H9 (cell line): ENCODE measurements around the gene RERE. TPM values are rescaled to one million over a fixed set of nuclear protein-coding genes. Genes with fewer than 3 reads are reported as not detected.

Experiments used
- DNase-seq: peaks from one replicate; pipeline ENCODE4 v3.0.0-alpha.2; 2017
- H2AFZ ChIP-seq: one replicate; pipeline ENCODE4 v1.6.1; 2013; ENCODE audit warnings: mild to moderate bottlenecking, low read length, control low read depth, moderate library complexity
- H2AK5ac ChIP-seq: 2 replicates; pipeline ENCODE4 v1.6.1; 2013; ENCODE audit warnings: low read length, control low read depth, mixed read lengths; ENCODE audit not compliant: insufficient read length
- H2BK120ac ChIP-seq: one replicate; pipeline ENCODE4 v1.6.1; 2013; ENCODE audit warnings: low read depth, mild to moderate bottlenecking, low read length, control low read depth, inconsistent platforms; ENCODE audit not compliant: poor library complexity, severe bottlenecking
- H2BK12ac ChIP-seq: 2 replicates; pipeline ENCODE4 v1.6.1; 2013; ENCODE audit warnings: low read length, control low read depth, mixed read lengths, low read depth; ENCODE audit not compliant: insufficient read length
- H2BK15ac ChIP-seq: 2 replicates; pipeline ENCODE4 v1.6.1; 2013; ENCODE audit warnings: low read depth, low read length, control low read depth
- H2BK20ac ChIP-seq: one replicate; pipeline ENCODE4 v1.6.1; 2013; ENCODE audit warnings: low read depth, mild to moderate bottlenecking, low read length, control low read depth, inconsistent platforms; ENCODE audit not compliant: poor library complexity, severe bottlenecking
- H2BK5ac ChIP-seq: 2 replicates; pipeline ENCODE4 v1.6.1; 2013; ENCODE audit warnings: low read length, control low read depth, mixed read lengths; ENCODE audit not compliant: insufficient read length
- H3K14ac ChIP-seq: 2 replicates; pipeline ENCODE4 v1.6.1; 2013; ENCODE audit warnings: low read length, control low read depth; ENCODE audit not compliant: insufficient read depth
- H3K18ac ChIP-seq: 2 replicates; pipeline ENCODE4 v1.6.1; 2013; ENCODE audit warnings: low read depth, mild to moderate bottlenecking, mixed read lengths, low read length, control low read depth; ENCODE audit not compliant: insufficient read length
- H3K23ac ChIP-seq: 2 replicates; pipeline ENCODE4 v1.6.1; 2013; ENCODE audit warnings: low read length, control low read depth, mixed read lengths, low read depth; ENCODE audit not compliant: insufficient read length
- H3K23me2 ChIP-seq: 2 replicates; pipeline ENCODE4 v1.6.1; 2013; ENCODE audit warnings: low read depth, mild to moderate bottlenecking, mixed read lengths, low read length, control low read depth; ENCODE audit not compliant: insufficient read length, poor library complexity, severe bottlenecking
- H3K27ac ChIP-seq: 2 replicates; pipeline ENCODE4 v1.5.1; 2013; ENCODE audit warnings: low read length, control low read depth, mixed read lengths, low read depth; ENCODE audit not compliant: insufficient read length
- H3K27me3 ChIP-seq: 2 replicates; pipeline ENCODE4 v1.6.1; 2013; ENCODE audit warnings: low read length, control low read depth, inconsistent platforms; ENCODE audit not compliant: insufficient read depth
- H3K4ac ChIP-seq: 2 replicates; pipeline ENCODE4 v1.6.1; 2013; ENCODE audit warnings: low read depth, mild to moderate bottlenecking, control low read depth, inconsistent platforms, low read length, moderate library complexity
- H3K4me1 ChIP-seq: 2 replicates; pipeline ENCODE4 v1.6.1; 2013; ENCODE audit warnings: low read length, control low read depth, inconsistent platforms; ENCODE audit not compliant: insufficient read depth
- H3K4me2 ChIP-seq: 2 replicates; pipeline ENCODE4 v1.6.1; 2013; ENCODE audit warnings: low read length, control low read depth, mixed read lengths; ENCODE audit not compliant: insufficient read length, insufficient read depth
- H3K56ac ChIP-seq: 2 replicates; pipeline ENCODE4 v1.6.1; 2013; ENCODE audit warnings: low read depth, mild to moderate bottlenecking, mixed read lengths, low read length, control low read depth; ENCODE audit not compliant: insufficient read length
- H3K79me1 ChIP-seq: 2 replicates; pipeline ENCODE4 v1.6.1; 2013; ENCODE audit warnings: low read depth, mild to moderate bottlenecking, moderate library complexity, low read length, control low read depth, inconsistent platforms; ENCODE audit not compliant: insufficient read depth, poor library complexity, severe bottlenecking
- H3K79me2 ChIP-seq: 2 replicates; pipeline ENCODE4 v1.6.1; 2013; ENCODE audit warnings: low read length, control low read depth, inconsistent platforms; ENCODE audit not compliant: insufficient read depth
- H3K9ac ChIP-seq: 2 replicates; pipeline ENCODE4 v1.6.1; 2013; ENCODE audit warnings: low read length, control low read depth, mixed read lengths; ENCODE audit not compliant: insufficient read length; ENCODE audit errors: extremely low read depth
- H3K9me3 ChIP-seq: one replicate; pipeline ENCODE4 v1.6.1; 2013; ENCODE audit warnings: low read depth, low read length, inconsistent platforms; ENCODE audit not compliant: control insufficient read depth
- H3T11ph ChIP-seq: one replicate; pipeline ENCODE4 v1.6.1; 2013; ENCODE audit warnings: mild to moderate bottlenecking, low read length, control low read depth, inconsistent platforms
- H4K20me1 ChIP-seq: one replicate; pipeline ENCODE4 v1.6.1; 2013; ENCODE audit not compliant: control insufficient read depth, insufficient read length, insufficient read depth
- H4K5ac ChIP-seq: 2 replicates; pipeline ENCODE4 v1.6.1; 2013; ENCODE audit warnings: low read depth, mild to moderate bottlenecking, mixed read lengths, low read length, control low read depth; ENCODE audit not compliant: insufficient read length
- H4K8ac ChIP-seq: replicated peaks from 2 replicates; pipeline ENCODE4 v1.6.1; 2013; ENCODE audit warnings: low read length, control low read depth, mixed read lengths, low read depth; ENCODE audit not compliant: insufficient read length
- H4K91ac ChIP-seq: 2 replicates; pipeline ENCODE4 v1.6.1; 2013; ENCODE audit warnings: low read depth, mild to moderate bottlenecking, moderate library complexity, mixed read lengths, low read length, control low read depth; ENCODE audit not compliant: insufficient read length
- H3K27ac Mint-ChIP-seq, 3 experiments: 2 replicates in 2 of 3; 3 replicates in 1 of 3; pipeline ENCODE4 v1.8.0; 2020 to 2021; ENCODE audit warnings: mixed read lengths in 3 of 3, mild to moderate bottlenecking in 1 of 3, moderate library complexity in 1 of 3
- H3K27me3 Mint-ChIP-seq: 2 replicates; pipeline ENCODE4 v1.8.0; 2021; ENCODE audit warnings: low read depth, mild to moderate bottlenecking, moderate library complexity, mixed read lengths
- H3K36me3 Mint-ChIP-seq, 3 experiments: 2 replicates in 2 of 3; 3 replicates in 1 of 3; pipeline ENCODE4 v1.8.0; 2020 to 2021; ENCODE audit warnings: low read depth in 3 of 3, mixed read lengths in 3 of 3; ENCODE audit not compliant: insufficient read depth in 1 of 3
- H3K4me1 Mint-ChIP-seq, 2 experiments: 2 replicates each; pipeline ENCODE4 v1.8.0; 2020; ENCODE audit warnings: mixed read lengths in 2 of 2
- H3K4me3 Mint-ChIP-seq, 2 experiments: 2 replicates in 1 of 2; 3 replicates in 1 of 2; pipeline ENCODE4 v1.8.0; 2020 to 2021; ENCODE audit warnings: mild to moderate bottlenecking in 2 of 2, mixed read lengths in 2 of 2, moderate library complexity in 1 of 2
- H3K9me3 Mint-ChIP-seq, 2 experiments: 2 replicates in 1 of 2; 3 replicates in 1 of 2; pipeline ENCODE4 v1.8.0; 2020; ENCODE audit warnings: mild to moderate bottlenecking in 2 of 2, mixed read lengths in 2 of 2, moderate library complexity in 1 of 2
- WGBS: extraction: QIAGEN DNeasy Blood & Tissue Kit; methylation state at CpG from one replicate; pipeline ENCODE4 v1.1.7; 2013; ENCODE audit warnings: missing lambda C conversion rate, low lambda C conversion rate, mixed read lengths; ENCODE audit not compliant: insufficient read length; ENCODE audit errors: extremely low coverage; 5-methylcytosine and 5-hydroxymethylcytosine counted together
- total RNA-seq: library from RNA; stranded (reverse); gene quantifications from 2 replicates; pipeline ENCODE4 v1.2.1, GENCODE V29; 2021
- TF ChIP-seq, protein P1 (sequence below): fragments of 200-600 bp; sonication (generic); conservative IDR thresholded peaks from 3 replicates; pipeline ENCODE4 v1.8.0; 2021; ENCODE audit warnings: antibody characterized with exemption, mild to moderate bottlenecking

Gene RERE
- total RNA-seq, 1 experiment from 2014 or later, result 103 TPM

- no peak overlapping the region for H3K56ac ChIP-seq
- Mint-ChIP-seq H3K27ac (no peak overlapping the region), H3K4me3 (no peak overlapping the region; a peak in 1 of 5 replicates), H3K27me3 (peaks cover 2% of the 10 kb centered on the region; the same call in 1 of the 2 replicates), H3K4me1 (peaks cover 18 to 25% of the 10 kb centered on the region in 2 experiments), H3K36me3 (no peaks in the 10 kb centered on the region), H3K9me3 (no peaks in the 10 kb centered on the region)
- no peak overlapping the region for H4K8ac ChIP-seq
- peak; percentile 44 for DNase-seq
- H3K18ac ChIP-seq, result no peak overlapping the region
- no peak overlapping the region for H2BK12ac ChIP-seq
- H2BK20ac ChIP-seq, result no peak overlapping the region
- no peak overlapping the region for H2BK5ac ChIP-seq
- no peaks in the 10 kb centered on the region for H3K23me2 ChIP-seq
- no peak overlapping the region; the same call in 1 of the 2 replicates for H3K14ac ChIP-seq
- H3K79me1 ChIP-seq, result no peaks in the 10 kb centered on the region
- TF ChIP-seq, protein P1, sequence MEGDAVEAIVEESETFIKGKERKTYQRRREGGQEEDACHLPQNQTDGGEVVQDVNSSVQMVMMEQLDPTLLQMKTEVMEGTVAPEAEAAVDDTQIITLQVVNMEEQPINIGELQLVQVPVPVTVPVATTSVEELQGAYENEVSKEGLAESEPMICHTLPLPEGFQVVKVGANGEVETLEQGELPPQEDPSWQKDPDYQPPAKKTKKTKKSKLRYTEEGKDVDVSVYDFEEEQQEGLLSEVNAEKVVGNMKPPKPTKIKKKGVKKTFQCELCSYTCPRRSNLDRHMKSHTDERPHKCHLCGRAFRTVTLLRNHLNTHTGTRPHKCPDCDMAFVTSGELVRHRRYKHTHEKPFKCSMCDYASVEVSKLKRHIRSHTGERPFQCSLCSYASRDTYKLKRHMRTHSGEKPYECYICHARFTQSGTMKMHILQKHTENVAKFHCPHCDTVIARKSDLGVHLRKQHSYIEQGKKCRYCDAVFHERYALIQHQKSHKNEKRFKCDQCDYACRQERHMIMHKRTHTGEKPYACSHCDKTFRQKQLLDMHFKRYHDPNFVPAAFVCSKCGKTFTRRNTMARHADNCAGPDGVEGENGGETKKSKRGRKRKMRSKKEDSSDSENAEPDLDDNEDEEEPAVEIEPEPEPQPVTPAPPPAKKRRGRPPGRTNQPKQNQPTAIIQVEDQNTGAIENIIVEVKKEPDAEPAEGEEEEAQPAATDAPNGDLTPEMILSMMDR, result no peak
- H2AK5ac ChIP-seq, result no peak overlapping the region
- no peak overlapping the region for H3K9ac ChIP-seq
- H3K4me2 ChIP-seq, result no peak overlapping the region
- no peak overlapping the region for H2BK120ac ChIP-seq
- H3K4ac ChIP-seq, result no peak overlapping the region
- H3K27ac ChIP-seq, result no peak overlapping the region
- no peak overlapping the region for H4K91ac ChIP-seq
- H3K4me1 ChIP-seq, result peaks cover 5% of the 10 kb centered on the region
- H3K79me2 ChIP-seq, result no peaks in the 10 kb centered on the region
- no CpG with 5 or more reads among the region's 10 CpGs for WGBS
- no peaks in the 10 kb centered on the region for H3K9me3 ChIP-seq
- no peaks in the 10 kb centered on the region for H4K20me1 ChIP-seq
- H2AFZ ChIP-seq, result no peak overlapping the region
- no peak overlapping the region for H4K5ac ChIP-seq
- H2BK15ac ChIP-seq, result no peak overlapping the region
- no peaks in the 10 kb centered on the region for H3K27me3 ChIP-seq
- no peak overlapping the region for H3K23ac ChIP-seq
- H3T11ph ChIP-seq, result no peak overlapping the region
Measured at GRCh38 chr1:8825985-8826481, 8.6 kb upstream of the RERE start.
